Glutamatergic neuron (in vitro differentiated cells): ENCODE results near the gene CACNA1G. TPM values are rescaled to one million over a fixed set of nuclear protein-coding genes. Genes with fewer than 3 reads are reported as not detected.
A peak's percentile ranks its signal among the peaks of the same experiment; 100 is the strongest.

ENCODE experiments used
- DNase-seq: peaks from one replicate; pipeline ENCODE4 v3.0.0; 2022
- H3K27ac Mint-ChIP-seq: one replicate; pipeline ENCODE4 v1.8.0; 2020; ENCODE audit warnings: mild to moderate bottlenecking, mixed read lengths, inconsistent platforms; ENCODE audit not compliant: unreplicated experiment
- H3K27me3 Mint-ChIP-seq: one replicate; pipeline ENCODE4 v1.8.0; 2020; ENCODE audit warnings: mild to moderate bottlenecking, moderate library complexity, mixed read lengths, inconsistent platforms; ENCODE audit not compliant: unreplicated experiment
- H3K36me3 Mint-ChIP-seq: one replicate; pipeline ENCODE4 v1.8.0; 2020; ENCODE audit warnings: mild to moderate bottlenecking, mixed read lengths, inconsistent platforms; ENCODE audit not compliant: unreplicated experiment
- H3K4me1 Mint-ChIP-seq: one replicate; pipeline ENCODE4 v1.8.0; 2020; ENCODE audit warnings: mild to moderate bottlenecking, low read depth, mixed read lengths, inconsistent platforms; ENCODE audit not compliant: unreplicated experiment
- H3K4me3 Mint-ChIP-seq: one replicate; pipeline ENCODE4 v1.8.0; 2020; ENCODE audit warnings: mild to moderate bottlenecking, mixed read lengths, inconsistent platforms; ENCODE audit not compliant: unreplicated experiment
- H3K9me3 Mint-ChIP-seq: one replicate; pipeline ENCODE4 v1.8.0; 2020; ENCODE audit warnings: mild to moderate bottlenecking, moderate library complexity, mixed read lengths, inconsistent platforms; ENCODE audit not compliant: unreplicated experiment
- total RNA-seq: library from RNA; stranded (reverse); fragmentation: NEBNext Ultra II Directional; extraction: Animal tissue kit (Norgen Biotek cat#: 25700); gene quantifications from one replicate; pipeline ENCODE4 v1.2.1, GENCODE V29; 2021; ENCODE audit not compliant: unreplicated experiment
- TF ChIP-seq, protein P1 (sequence below): fragments of 200-600 bp; sonication (generic); IDR thresholded peaks from one replicate; pipeline ENCODE4 v1.5.0; 2021; ENCODE audit not compliant: partially characterized antibody, unreplicated experiment

CACNA1G gene
- total RNA-seq, 1 donor from 2014 or later = 2.2 TPM

DNA sequence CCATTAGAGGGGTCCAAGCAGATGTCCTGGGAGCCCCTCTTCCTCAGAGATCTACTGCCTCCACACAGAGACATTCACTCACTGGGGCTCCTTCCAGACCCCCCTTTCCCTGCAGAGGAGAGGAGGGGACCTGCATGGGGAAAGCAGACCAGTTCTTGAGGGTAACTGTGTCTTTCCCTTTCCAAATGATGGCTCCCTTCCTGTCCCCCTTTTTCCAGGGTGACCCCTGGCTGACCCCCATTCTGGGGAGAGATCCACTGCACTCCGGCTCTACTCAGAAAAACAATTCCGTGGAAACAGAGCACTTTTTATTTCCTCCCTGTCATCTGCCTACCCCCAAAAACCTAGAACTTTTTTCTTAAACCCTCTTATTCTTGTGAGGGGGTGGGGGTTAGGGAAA, 6.4 kb downstream of the CACNA1G start:
- no peak overlapping the region for H3K27ac Mint-ChIP-seq
- peaks cover 2% of the 10 kb centered on the region for H3K36me3 Mint-ChIP-seq
- peaks cover 4% of the 10 kb centered on the region for H3K9me3 Mint-ChIP-seq
- no peak for DNase-seq
- TF ChIP-seq, protein P1, sequence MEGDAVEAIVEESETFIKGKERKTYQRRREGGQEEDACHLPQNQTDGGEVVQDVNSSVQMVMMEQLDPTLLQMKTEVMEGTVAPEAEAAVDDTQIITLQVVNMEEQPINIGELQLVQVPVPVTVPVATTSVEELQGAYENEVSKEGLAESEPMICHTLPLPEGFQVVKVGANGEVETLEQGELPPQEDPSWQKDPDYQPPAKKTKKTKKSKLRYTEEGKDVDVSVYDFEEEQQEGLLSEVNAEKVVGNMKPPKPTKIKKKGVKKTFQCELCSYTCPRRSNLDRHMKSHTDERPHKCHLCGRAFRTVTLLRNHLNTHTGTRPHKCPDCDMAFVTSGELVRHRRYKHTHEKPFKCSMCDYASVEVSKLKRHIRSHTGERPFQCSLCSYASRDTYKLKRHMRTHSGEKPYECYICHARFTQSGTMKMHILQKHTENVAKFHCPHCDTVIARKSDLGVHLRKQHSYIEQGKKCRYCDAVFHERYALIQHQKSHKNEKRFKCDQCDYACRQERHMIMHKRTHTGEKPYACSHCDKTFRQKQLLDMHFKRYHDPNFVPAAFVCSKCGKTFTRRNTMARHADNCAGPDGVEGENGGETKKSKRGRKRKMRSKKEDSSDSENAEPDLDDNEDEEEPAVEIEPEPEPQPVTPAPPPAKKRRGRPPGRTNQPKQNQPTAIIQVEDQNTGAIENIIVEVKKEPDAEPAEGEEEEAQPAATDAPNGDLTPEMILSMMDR = no peak
- no peak overlapping the region for H3K4me3 Mint-ChIP-seq
- H3K4me1 Mint-ChIP-seq = peaks cover 38% of the 10 kb centered on the region
- peaks cover 26% of the 10 kb centered on the region for H3K27me3 Mint-ChIP-seq

DNA sequence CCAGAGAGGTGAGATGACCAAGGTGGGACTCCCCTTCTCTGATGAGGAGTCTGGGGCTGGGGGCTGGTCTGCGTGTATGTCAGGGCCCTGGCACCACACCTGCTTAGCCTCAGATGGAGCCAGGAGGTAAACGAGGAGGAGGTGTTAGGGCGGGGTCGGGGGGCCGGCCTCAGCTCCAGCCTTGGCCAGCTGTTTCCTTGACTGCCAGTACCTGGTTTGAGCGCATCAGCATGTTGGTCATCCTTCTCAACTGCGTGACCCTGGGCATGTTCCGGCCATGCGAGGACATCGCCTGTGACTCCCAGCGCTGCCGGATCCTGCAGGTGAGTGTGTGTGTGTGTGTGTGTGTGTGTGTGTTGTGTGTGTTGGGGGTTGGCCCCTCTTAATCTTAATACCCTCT, 8.1 kb downstream of the CACNA1G start:
- H3K4me1 Mint-ChIP-seq = peaks cover 33% of the 10 kb centered on the region
- H3K27ac Mint-ChIP-seq = no peak overlapping the region
- H3K9me3 Mint-ChIP-seq = peaks cover 2% of the 10 kb centered on the region
- DNase-seq = no peak
- peaks cover 19% of the 10 kb centered on the region for H3K27me3 Mint-ChIP-seq
- H3K4me3 Mint-ChIP-seq = no peak overlapping the region
- peaks cover 3% of the 10 kb centered on the region for H3K36me3 Mint-ChIP-seq
- TF ChIP-seq, protein P1 = no peak

DNA sequence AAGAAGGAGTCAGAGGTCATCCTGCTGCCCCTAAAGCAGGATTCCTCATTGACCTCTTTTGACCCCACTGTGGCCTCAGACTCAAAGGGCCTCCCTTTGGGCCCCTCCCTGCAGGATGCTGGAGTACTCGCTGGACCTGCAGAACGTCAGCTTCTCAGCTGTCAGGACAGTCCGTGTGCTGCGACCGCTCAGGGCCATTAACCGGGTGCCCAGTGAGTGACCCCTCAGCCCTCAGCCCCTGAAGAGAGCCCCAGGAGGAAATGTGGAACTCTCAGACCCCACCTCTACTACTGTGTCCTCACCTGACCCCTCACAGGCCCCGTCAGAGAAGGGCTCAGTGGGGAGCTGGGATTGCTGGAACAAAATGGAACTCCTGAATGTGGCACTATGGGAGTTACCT, 9.1 kb downstream of the CACNA1G start:
- Mint-ChIP-seq H3K27me3 (peaks cover 19% of the 10 kb centered on the region), H3K36me3 (peaks cover 3% of the 10 kb centered on the region), H3K4me3 (no peak overlapping the region), H3K9me3 (peaks cover under 1% of the 10 kb centered on the region), H3K27ac (no peak overlapping the region), H3K4me1 (peaks cover 33% of the 10 kb centered on the region)
- DNase-seq = no peak
- TF ChIP-seq, protein P1 = no peak

DNA sequence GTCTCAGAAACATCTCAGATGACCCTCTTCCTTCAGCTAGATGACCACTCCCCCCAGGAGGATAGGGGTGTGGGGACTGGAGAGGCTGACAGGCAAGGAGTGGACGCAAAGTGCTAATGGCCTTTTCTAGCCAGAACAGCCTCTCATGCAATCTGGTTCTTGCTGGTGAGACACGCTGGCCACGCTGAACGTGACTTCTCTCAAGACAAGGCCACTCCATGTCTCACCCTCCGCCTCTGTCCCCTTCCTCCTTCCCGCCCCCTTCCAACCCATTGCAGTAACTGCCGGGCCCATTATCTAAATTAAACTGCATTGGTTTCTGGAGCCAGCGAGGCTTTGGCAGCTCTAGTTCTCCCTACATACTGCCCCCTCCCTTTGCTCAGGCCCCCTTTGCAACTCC, 9.5 kb downstream of the CACNA1G start:
- Mint-ChIP-seq H3K4me1 (peaks cover 33% of the 10 kb centered on the region), H3K27ac (no peak overlapping the region), H3K27me3 (peaks cover 20% of the 10 kb centered on the region), H3K9me3 (peaks cover 2% of the 10 kb centered on the region), H3K36me3 (peaks cover 3% of the 10 kb centered on the region), H3K4me3 (peak overlapping the region; percentile 44)
- no peak for DNase-seq
- TF ChIP-seq, protein P1 = no peak

DNA sequence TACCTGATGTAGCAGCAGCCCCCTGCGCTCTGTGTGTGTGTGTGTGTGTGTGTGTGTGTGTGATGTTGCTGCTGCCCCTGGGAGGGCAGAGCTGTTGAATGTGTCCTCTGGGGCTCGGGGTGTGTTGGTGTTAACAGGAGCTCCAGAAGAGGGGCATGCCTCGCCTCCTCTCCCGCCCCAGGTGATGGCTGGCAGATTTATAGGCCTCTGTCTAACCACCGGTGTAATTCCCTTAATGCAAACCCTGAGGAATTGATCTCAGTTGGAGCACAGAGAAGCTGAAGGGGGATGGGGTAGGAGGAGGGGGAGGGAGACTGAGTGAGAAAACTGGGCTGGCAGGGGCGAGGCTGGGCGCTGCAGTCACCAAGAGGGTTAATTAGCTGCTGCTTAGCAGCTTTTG, 10.0 kb downstream of the CACNA1G start:
- Mint-ChIP-seq H3K36me3 (peaks cover 3% of the 10 kb centered on the region), H3K27me3 (peaks cover 19% of the 10 kb centered on the region), H3K4me3 (peak overlapping the region; percentile 44), H3K4me1 (peaks cover 33% of the 10 kb centered on the region), H3K27ac (no peak overlapping the region), H3K9me3 (peaks cover 2% of the 10 kb centered on the region)
- TF ChIP-seq, protein P1 = no peak
- no peak for DNase-seq
